Stimulated activated CD8-positive, alpha-beta memory T cell treated with anti-CD3 and anti-CD28 coated beads, Interleukin-15, amount 100 ng/mL, for 1 hour (primary cell): ENCODE data around the gene FHAD1.
"Not testable (repeated sequence)": the region's sequence is repeated elsewhere in the genome, so short reads cannot be mapped to it uniquely, and the experiment has no call there.

Source experiments
- DNase-seq: peaks from one replicate; pipeline ENCODE4 v3.0.0-alpha.2; 2020; ENCODE audit warnings: low read depth

Gene FHAD1

DNA sequence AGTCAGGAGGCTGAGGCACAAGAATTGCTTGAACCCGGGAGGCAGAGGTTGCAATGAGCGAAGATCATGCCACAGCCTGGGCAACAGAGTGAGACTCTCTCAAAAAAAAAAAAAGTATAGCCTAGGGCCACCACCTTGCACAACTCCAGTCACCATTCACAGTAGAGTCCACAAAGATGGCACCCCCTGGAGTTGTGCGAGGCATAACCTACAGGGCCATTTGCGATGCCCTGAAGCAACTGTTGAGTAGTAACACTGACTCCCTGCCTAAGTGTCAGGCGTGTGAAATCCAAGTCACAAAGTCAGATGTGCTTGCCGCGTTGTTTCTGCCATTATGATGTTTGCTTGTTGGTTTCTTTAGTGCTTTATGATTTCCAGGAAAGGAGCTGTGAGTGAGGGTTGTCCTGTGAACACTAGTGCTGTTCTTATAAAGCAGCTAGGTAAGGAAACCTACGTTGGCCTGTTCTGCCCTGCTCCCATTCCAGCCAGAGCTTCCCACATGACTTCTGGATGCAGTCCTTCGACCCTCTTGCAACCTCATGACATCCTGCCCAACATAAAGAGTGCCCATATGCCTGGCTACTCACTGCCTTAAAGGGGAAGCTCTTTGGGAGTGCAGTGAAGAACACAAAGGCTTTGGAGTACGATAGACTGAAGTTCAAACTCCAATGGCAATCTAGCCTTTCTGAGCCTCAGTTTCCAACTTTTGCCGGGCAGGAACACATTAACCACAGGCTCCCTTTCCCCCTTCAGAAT lies 29.8 kb downstream of the FHAD1 start:
- no peak for DNase-seq

DNA sequence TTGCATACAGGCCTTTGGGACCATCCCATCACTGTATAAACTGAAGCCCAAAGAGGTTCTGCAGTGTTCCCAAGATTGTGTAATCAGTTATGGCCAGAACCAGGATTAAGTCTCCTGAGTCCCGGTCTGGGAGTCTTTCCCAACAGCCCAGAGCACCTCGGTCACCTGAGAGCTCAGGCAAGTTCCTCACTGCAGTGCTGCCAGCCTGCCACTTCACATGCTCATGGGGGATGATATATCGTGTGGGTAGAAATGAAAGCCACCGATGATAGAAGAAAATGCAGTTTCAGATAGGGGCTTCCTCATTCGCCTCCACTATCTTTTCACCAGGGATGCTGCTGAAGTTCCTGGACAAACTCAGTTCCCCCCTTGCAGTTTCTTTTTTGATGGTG lies 30.4 kb downstream of the FHAD1 start:
- no peak for DNase-seq

DNA sequence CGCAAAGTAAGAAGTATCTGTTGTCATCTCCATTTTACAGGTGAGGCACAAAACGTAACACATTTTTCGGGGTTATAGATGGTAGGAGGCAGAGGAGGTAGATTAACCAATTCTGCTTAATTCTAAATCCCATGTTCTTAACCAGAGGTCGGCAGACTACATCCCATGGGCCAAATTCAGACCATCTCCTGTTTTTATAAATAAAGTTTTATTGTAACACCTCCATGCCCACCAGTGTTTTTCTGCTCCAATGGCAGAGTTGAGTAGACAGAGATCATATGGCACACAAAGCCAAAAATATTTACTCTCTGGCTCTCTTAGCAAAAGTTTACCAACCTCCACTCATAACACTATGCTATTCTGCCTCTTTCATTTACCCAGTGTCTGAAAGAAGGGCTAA lies 30.9 kb downstream of the FHAD1 start:
- DNase-seq, result no peak

DNA sequence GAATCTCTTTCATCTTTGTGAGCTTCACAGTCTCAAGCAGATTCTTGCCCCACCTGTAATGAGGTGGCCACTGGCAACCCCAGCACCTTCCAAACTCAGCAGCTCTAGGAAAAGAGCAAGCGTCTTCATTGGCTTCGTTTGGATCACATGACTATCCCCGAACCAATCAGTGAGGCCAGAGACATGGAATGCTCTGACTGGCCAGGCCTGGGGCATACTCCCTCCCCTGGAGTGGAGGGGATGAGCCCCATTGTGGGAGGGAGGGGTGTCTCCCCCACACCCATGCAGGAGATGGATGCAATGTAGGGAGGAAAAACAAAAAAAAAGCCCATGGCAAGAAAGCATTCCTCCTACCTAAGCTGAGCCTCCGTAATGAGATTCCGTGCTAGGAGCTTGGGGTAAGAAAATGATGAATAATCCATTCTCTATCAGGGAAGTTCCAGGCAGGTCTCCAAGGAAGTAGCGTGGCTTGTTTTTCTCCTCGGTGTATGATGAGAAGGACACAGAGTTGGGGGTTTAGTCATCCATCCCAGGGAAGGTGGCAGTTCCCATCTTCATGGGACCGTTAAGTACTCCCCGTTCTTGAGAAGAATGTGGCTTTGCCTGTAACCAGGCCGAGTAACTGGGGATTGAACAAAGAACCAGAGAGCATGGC lies 32.7 kb downstream of the FHAD1 start:
- no peak for DNase-seq

GRCh38 chr1:15280416-15280815 lies 33.4 kb downstream of the FHAD1 start:
- no peak for DNase-seq

GRCh38 chr1:15282038-15282437 lies 35.0 kb downstream of the FHAD1 start:
- no peak for DNase-seq

- no peak for DNase-seq
These were observed 35.9 kb downstream of the FHAD1 start for GRCh38 chr1:15282810-15283474.

GRCh38 chr1:15283526-15283925 lies 36.5 kb downstream of the FHAD1 start:
- DNase-seq, result no peak

GRCh38 chr1:15286452-15286851 lies 39.4 kb downstream of the FHAD1 start:
- DNase-seq, result no peak

GRCh38 chr1:15287035-15287979 lies 40.3 kb downstream of the FHAD1 start:
- DNase-seq, result no peak

DNA sequence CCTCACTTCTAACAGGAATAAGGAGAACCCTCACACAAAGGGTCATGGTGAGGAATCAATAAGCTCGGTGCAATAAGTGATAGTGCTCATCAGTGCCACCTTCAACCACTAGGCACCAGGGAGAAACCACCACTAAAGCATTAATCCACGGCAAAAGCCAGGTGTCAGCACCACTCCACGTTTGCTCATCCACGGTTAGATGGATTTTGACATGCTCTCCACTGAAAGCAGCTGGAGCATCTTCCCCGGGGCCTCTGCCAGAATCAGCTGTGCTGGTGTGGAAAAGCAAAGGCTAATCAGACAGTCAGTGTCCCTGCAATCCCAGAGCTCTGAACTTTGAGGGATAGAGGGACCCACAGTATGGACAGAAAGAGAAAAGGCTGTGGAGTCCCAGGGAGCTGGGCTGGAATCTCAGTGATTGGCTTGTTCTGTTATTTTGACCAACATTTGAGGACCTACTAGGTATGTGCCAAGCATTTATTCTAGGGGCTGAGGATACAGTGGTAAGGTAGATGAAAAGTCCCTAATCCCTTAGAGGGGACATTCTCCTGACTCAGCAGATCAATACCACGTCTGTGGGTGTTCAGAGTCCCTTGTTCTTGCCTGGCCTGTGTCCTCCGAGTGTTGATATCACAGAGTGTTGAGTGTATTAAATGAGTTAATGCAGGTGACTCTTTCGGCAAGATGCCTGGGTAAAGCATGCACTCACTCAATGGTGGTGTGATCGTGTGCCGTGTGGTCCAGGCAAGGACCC lies 41.3 kb downstream of the FHAD1 start:
- no peak for DNase-seq

DNA sequence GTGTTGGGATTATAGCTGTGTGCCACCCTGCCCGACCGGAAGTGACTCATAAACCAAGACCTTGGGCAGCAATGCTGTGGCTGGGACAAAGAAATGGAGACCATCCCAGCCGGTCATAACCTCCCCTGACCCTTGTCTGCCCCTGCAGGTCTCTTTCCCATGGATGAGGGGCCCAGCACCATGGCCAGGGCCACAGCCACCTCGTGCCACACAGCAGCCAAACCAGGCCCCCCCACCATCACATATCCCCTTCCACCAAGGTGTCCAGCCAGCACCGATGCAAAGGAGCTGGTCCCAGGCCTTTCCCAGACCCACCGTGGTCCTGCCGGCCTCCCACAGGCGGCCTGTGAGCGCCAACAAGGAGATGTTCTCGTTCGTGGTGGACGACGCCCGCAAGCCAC lies 42.2 kb downstream of the FHAD1 start:
- DNase-seq, result no peak

DNA sequence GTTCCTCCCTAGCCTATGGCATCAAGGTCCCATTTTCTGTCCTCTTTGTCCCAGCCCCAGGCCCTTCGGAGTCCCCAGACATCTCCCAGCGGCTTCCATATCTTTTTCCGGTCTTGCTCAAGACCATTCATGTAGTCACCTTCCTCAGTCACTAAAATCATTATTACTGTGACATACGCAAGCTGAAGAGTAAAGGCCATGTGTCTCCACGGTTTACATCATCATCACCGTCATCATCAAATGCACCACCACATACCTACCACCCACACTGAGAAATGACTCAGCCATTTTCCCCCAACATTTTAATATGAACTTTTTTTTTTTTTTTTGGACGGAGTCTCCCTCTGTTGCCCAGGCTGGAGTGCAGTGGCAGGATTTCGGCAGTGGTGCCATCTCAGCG lies 43.4 kb downstream of the FHAD1 start:
- no peak for DNase-seq

GRCh38 chr1:15295696-15296095 lies 48.7 kb downstream of the FHAD1 start:
- no peak for DNase-seq

DNA sequence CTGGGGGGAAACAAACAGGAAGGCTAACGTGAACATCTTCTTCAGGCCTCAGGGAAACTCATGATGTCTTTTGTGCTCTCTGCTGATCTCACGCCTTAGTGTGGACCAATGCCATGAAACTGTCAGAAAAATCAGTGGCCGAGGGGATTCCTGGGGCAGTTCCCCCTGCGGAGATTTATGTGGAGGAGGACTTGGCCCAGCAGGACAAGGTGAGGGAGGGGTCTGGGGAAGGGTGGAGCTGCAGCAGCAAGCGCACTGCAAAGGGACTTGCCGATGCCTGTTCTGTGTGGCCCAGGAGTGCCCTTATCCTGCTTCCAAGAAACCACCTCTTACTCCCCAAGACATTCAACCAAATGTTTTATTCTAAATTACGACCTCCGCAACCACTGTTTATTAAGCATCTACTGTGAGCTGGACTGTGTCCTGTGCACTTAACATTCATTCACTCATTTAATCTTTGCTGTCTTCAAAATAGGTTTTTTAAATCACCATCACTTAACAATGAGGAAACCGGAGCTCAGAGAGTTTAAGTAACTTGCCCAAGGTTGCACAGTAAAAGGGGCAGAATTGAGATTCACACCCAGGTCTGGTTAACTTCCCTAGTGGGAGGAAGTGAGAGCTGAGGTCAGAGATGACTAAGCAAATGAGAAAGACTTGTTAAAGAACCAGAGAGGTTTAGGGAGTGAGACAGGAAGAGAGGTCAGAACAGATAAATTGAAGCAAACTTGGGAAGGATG lies 49.7 kb downstream of the FHAD1 start:
- no peak for DNase-seq

DNA sequence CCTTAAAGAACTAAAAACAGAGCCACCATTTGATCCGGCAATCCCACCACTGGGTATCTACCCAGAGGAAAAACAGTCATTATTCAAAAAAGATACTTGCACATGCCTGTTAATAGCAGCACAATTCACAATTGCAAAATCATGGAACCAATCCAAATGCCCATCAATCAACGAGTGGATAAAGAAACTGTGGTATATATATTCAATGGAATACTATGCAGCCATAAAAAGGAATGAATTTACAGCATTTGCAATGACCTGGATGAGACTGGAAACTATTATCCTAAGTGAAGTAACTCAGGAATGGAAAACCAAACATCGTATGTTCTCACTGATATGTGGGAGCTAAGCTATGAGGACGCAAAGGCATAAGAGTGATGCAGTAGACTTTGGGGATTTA lies 51.0 kb downstream of the FHAD1 start:
- not testable (repeated sequence) for DNase-seq

DNA sequence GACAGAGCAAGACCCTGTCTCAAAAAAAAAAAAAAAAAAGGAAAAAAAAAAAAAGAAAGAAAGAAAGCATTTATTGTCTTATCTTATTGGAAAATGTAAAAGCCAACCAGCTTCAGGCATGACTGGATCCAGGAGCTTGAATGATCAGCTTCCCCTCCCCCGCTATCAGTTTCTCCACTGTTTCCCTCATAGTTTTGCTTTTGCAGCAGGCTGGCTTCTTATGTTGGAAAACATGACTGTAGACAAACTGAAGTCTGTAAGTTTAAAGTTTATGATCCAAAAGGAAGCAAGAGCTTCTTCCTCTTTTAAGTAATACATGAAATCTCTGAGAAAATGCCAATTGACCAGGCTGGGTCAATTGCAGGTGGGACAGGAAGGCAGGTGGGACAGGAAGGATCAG lies 52.2 kb downstream of the FHAD1 start:
- DNase-seq, result no peak

DNA sequence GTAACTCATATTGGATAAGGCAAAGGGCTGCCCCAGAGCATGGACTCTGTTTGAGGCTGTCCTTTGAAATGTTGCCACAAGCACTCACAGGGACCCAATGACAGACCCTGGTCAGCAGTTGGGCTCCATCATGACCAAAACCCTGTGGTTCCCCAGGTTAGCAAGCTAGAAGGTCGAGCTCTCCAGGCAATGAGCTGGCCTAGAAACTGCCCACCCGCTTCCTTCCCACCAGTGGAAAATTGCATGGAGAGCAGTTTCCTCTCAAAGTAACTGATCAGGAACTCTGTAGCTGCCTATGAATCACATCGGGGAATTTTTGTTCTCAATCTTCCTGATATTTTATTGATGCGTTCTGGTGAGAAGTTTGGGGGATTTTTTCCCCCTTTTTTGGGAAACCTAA lies 52.8 kb downstream of the FHAD1 start:
- no peak for DNase-seq

- DNase-seq, result no peak
These were observed 56.9 kb downstream of the FHAD1 start for GRCh38 chr1:15303935-15304334.

GRCh38 chr1:15304708-15305467 lies 57.9 kb downstream of the FHAD1 start:
- DNase-seq, result peak; percentile 46
